Effector memory CD4-positive, alpha-beta T cell (primary cell): Measurements from ENCODE around the gene PCDHGA1.
A peak's percentile ranks its signal among the peaks of the same experiment; 100 is the strongest.

Source experiments
- DNase-seq, 3 donors: peaks; one replicate each; pipeline ENCODE4 v3.0.0-alpha.2; 2020
- H3K27ac ChIP-seq: 2 replicates; pipeline ENCODE4 v1.7.0; 2013; ENCODE audit warnings: mild to moderate bottlenecking, low read length, moderate library complexity; ENCODE audit not compliant: insufficient read depth, poor library complexity, severe bottlenecking
- H3K27me3 ChIP-seq: replicated peaks from 2 replicates; pipeline ENCODE4 v1.7.0; 2013; ENCODE audit warnings: mild to moderate bottlenecking, low read length; ENCODE audit not compliant: insufficient read depth, control insufficient read depth, poor library complexity, severe bottlenecking
- H3K36me3 ChIP-seq: 2 replicates; pipeline ENCODE4 v1.7.0; 2013; ENCODE audit warnings: mild to moderate bottlenecking, low read length, moderate library complexity; ENCODE audit not compliant: control insufficient read depth, insufficient read depth
- H3K4me1 ChIP-seq: 2 replicates; pipeline ENCODE4 v1.7.0; 2013; ENCODE audit warnings: low read length, mild to moderate bottlenecking; ENCODE audit not compliant: control insufficient read depth, insufficient read depth, poor library complexity, severe bottlenecking
- H3K4me3 ChIP-seq: 2 replicates; pipeline ENCODE4 v1.7.0; 2013; ENCODE audit warnings: low read length, low read depth, mild to moderate bottlenecking; ENCODE audit not compliant: insufficient read depth, poor library complexity, severe bottlenecking
- H3K9me3 ChIP-seq: 2 replicates; pipeline ENCODE4 v1.7.0; 2013; ENCODE audit warnings: mild to moderate bottlenecking, low read length, moderate library complexity; ENCODE audit not compliant: control insufficient read depth

The PCDHGA1 gene

DNA sequence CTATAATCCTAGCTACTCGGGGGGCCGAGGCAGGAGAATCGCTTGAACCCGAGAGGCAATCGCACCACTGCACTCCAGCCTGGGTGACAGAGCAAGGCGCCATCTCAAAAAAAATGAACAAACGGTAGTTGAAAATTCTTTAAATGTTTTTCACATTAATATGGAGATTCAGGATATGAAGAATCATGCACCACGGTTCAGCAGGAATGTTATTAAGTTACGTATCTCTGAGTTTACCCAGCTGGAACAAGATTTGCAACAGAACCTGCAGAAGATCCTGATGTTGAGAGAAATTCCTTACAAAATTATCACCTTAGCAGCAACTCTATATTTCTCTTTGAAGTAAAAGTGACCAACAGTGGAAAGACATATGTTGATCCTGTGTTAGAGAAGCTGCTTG lies 110.0 kb downstream of the PCDHGA1 start:
- no peaks in the 10 kb centered on the region for H3K4me1 ChIP-seq
- H3K36me3 ChIP-seq: no peaks in the 10 kb centered on the region
- no peaks in the 10 kb centered on the region for H3K9me3 ChIP-seq
- no peak overlapping the region for H3K4me3 ChIP-seq
- DNase-seq: no peak
- no peaks in the 10 kb centered on the region for H3K27me3 ChIP-seq
- H3K27ac ChIP-seq: no peak overlapping the region

DNA sequence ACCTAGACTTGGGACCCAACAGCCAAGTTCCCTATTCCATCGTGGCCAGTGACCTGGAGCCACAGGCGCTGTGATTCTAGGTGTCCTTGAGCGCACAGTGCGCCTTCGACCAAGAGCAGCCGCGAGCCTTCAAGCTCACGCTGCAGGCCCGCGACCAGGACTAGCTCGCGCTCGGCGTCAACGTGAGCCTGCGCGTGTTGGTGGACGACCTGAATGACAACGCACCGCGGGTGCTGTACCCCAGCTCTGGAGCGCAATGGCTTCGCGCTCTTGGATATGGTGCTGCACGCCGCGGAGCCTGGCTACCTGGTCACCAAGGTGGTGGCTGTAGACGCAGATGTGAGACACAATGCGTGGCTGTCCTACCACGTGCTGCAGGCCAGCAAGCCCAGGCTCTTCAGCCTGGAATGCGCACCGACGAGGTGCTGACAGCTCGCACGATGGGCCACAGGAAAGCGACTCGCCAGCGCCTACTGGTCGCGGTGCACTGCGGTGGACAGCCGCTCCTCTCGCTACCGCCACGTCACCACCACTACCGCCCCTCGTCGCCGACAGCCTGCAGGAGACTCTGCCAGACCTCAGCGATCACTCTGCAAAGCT lies 111.4 kb downstream of the PCDHGA1 start:
- no peak overlapping the region for H3K4me3 ChIP-seq
- no peak overlapping the region for H3K27ac ChIP-seq
- no peak for DNase-seq
- H3K4me1 ChIP-seq: no peaks in the 10 kb centered on the region
- no peaks in the 10 kb centered on the region for H3K9me3 ChIP-seq
- H3K36me3 ChIP-seq: no peaks in the 10 kb centered on the region
- no peaks in the 10 kb centered on the region for H3K27me3 ChIP-seq

- Histone ChIP-seq H3K4me1 (no peaks in the 10 kb centered on the region), H3K27ac (no peak overlapping the region)
- no peak for DNase-seq
Observed at GRCh38 chr5:141465351-141465750, 135.0 kb downstream of the PCDHGA1 start.

DNA sequence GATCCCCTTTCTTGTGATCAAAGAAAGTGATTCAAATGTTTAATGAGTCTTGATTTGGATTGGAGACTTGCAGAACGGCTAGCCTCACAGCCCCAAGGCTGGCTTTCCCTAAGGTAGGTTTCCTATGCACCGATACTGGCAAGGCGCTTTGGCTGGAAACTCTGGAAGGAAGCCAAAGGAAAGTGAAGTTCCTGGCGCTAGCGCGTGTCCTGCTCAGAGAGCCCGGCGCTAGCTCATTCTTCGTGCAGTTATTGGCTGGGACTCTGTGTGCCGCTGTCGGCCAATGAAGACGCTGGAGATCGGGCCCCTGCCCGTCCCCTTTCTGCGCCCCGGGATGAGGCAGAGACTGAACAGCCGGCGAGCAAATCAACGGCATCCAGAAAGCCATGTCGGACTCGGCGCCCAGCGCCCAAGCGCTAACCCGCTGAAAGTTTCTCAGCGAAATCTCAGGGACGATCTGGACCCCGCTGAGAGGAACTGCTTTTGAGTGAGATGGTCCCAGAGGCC lies 145.4 kb downstream of the PCDHGA1 start, which contains the start of gene PCDHGC3:
TSS of gene PCDHGC3 (plus strand) at position 342 of the 507 bp plus-strand sequence. CDS start at position 493, 151 bp downstream.
- no peak within 1 kb of the TSS for H3K27ac ChIP-seq
- peaks cover 9% of the 10 kb centered on the region for H3K4me1 ChIP-seq
- no peaks in the 10 kb centered on the region for H3K36me3 ChIP-seq
- no peak for DNase-seq
- H3K27me3 ChIP-seq: peaks cover 26% of the 10 kb centered on the region
- no peaks in the 10 kb centered on the region for H3K9me3 ChIP-seq
- H3K4me3 ChIP-seq: peak within 1 kb of the TSS; percentile 54

More at GRCh38 chr5:141465351-141465750, 135.0 kb downstream of the PCDHGA1 start:
- no peaks in the 10 kb centered on the region for H3K27me3 ChIP-seq
- H3K9me3 ChIP-seq: no peaks in the 10 kb centered on the region
- no peak overlapping the region for H3K4me3 ChIP-seq
- H3K36me3 ChIP-seq: no peaks in the 10 kb centered on the region

- H3K27me3 ChIP-seq: peaks cover 26% of the 10 kb centered on the region
- no peak for DNase-seq
- H3K36me3 ChIP-seq: no peaks in the 10 kb centered on the region
- H3K4me1 ChIP-seq: peaks cover 9% of the 10 kb centered on the region
- H3K4me3 ChIP-seq: peak overlapping the region; percentile 54
- H3K27ac ChIP-seq: no peak overlapping the region
- no peaks in the 10 kb centered on the region for H3K9me3 ChIP-seq
Observed at GRCh38 chr5:141476132-141476911, 146.0 kb downstream of the PCDHGA1 start.

GRCh38 chr5:141477044-141477575 lies 146.8 kb downstream of the PCDHGA1 start:
- H3K9me3 ChIP-seq: no peaks in the 10 kb centered on the region
- peak overlapping the region; percentile 54 for H3K4me3 ChIP-seq
- peaks cover 26% of the 10 kb centered on the region for H3K27me3 ChIP-seq
- DNase-seq: no peak
- H3K36me3 ChIP-seq: no peaks in the 10 kb centered on the region
- peaks cover 9% of the 10 kb centered on the region for H3K4me1 ChIP-seq
- no peak overlapping the region for H3K27ac ChIP-seq

GRCh38 chr5:141477815-141478214 lies 147.5 kb downstream of the PCDHGA1 start:
- Histone ChIP-seq H3K9me3 (no peaks in the 10 kb centered on the region), H3K36me3 (no peaks in the 10 kb centered on the region), H3K27me3 (peaks cover 26% of the 10 kb centered on the region), H3K4me3 (no peak overlapping the region), H3K4me1 (peaks cover 9% of the 10 kb centered on the region), H3K27ac (no peak overlapping the region)
- no peak for DNase-seq

DNA sequence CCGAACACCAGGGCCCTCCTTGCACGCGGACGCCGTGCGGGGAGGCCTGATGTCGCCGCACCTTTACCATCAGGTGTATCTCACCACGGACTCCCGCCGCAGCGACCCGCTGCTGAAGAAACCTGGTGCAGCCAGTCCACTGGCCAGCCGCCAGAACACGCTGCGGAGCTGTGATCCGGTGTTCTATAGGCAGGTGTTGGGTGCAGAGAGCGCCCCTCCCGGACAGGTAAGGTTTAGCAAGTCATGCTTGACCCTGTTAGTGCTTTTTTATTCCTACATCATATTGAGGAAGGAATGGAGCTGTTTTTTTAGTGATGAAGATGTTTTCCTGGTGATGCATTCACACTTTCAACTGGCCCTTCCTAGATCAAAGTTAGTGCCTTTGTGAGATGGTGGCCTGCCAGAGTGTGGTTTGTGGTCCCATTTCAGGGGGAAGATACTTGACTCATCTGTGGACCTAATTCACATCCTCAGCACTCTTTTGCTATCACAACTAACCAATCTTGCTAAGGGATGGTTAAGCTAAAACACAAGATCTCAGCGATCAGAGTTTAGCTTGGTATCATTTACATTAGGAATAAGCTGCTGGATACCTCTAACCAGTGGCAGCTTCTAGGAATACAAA lies 148.1 kb downstream of the PCDHGA1 start:
- H3K27me3 ChIP-seq: peaks cover 26% of the 10 kb centered on the region
- no peak overlapping the region for H3K4me3 ChIP-seq

DNA sequence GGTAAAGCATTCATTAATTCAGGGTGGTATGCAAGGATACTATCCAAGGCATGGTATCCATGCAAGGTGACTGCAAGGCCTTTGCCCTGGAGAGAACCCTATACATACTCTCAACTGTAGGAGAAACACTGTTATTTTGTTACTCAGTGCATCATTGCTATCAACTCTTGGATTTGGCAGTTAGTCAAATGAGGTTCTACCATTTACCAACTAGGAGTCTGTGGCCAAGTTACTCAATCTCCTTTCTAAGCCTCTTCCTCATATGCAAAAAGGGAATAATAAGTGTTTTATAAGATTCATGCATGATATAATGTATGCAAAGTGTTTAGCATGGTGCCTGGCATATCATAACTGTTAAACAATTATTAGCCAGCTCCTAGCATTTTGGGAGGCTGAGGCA lies 149.5 kb downstream of the PCDHGA1 start:
- peaks cover 11% of the 10 kb centered on the region for H3K4me1 ChIP-seq
- no peak overlapping the region for H3K4me3 ChIP-seq
- peaks cover 33% of the 10 kb centered on the region for H3K27me3 ChIP-seq

More for the DNA sequence above, 148.1 kb downstream of the PCDHGA1 start:
- Histone ChIP-seq H3K9me3 (no peaks in the 10 kb centered on the region), H3K27ac (no peak overlapping the region), H3K4me1 (peaks cover 9% of the 10 kb centered on the region), H3K36me3 (no peaks in the 10 kb centered on the region)
- DNase-seq: no peak

More for the DNA sequence above, 149.5 kb downstream of the PCDHGA1 start:
- H3K27ac ChIP-seq: no peak overlapping the region
- DNase-seq: no peak
- H3K36me3 ChIP-seq: no peaks in the 10 kb centered on the region
- H3K9me3 ChIP-seq: no peaks in the 10 kb centered on the region
